ENCODE results near the gene SFT2D2. TPM values are rescaled to one million over a fixed set of nuclear protein-coding genes. Genes with fewer than 3 reads are reported as not detected.

SFT2D2 gene
- total RNA-seq, 1 experiment from 2014 or later: 59.3 TPM

DNA sequence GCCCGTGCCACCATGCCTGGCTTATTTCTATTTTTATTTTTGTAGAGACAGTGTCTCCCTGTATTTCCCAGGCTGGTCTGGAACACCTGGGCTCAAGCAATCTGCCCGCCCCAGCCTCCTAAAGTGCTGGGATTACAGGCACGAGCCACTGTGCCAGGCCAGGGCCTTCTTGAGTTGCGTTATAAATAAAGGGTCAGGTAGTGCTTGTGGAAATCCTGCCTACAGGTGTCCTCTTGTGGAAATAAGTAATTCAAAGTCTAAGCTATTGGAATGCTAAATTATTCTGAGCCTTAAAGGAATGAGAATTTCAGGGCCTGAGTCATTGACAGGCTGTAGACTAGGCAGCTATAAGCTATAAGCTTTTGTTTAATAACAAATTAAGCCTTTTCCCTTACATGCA is 8.1 kb upstream of the SFT2D2 start:
- H3K4me1 Mint-ChIP-seq (ENCODE audit: low read depth, unreplicated experiment): no peaks in the 10 kb centered on the region
- no peaks in the 10 kb centered on the region for H3K9me3 ChIP-seq
- ChIA-PET POLR2A (no interaction called here), CTCF (no interaction called here)
- H3K9me3 Mint-ChIP-seq (ENCODE audit: unreplicated experiment): peaks cover 25% of the 10 kb centered on the region
- no peaks in the 10 kb centered on the region for H3K36me3 ChIP-seq (ENCODE audit: control insufficient read depth, insufficient read depth, low read length)
- TF ChIP-seq, protein P1, sequence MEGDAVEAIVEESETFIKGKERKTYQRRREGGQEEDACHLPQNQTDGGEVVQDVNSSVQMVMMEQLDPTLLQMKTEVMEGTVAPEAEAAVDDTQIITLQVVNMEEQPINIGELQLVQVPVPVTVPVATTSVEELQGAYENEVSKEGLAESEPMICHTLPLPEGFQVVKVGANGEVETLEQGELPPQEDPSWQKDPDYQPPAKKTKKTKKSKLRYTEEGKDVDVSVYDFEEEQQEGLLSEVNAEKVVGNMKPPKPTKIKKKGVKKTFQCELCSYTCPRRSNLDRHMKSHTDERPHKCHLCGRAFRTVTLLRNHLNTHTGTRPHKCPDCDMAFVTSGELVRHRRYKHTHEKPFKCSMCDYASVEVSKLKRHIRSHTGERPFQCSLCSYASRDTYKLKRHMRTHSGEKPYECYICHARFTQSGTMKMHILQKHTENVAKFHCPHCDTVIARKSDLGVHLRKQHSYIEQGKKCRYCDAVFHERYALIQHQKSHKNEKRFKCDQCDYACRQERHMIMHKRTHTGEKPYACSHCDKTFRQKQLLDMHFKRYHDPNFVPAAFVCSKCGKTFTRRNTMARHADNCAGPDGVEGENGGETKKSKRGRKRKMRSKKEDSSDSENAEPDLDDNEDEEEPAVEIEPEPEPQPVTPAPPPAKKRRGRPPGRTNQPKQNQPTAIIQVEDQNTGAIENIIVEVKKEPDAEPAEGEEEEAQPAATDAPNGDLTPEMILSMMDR (IDR thresholded peaks at IDR 0.05; ENCODE audit: insufficient read depth in 1 of 2, low read depth in 1 of 2, low read length in 1 of 2, severe bottlenecking in 1 of 2, unreplicated experiment in 1 of 2): no peak
- BruUV-seq (replicated peaks): no TSS peak
- no peaks in the 10 kb centered on the region for H3K4me1 ChIP-seq
- H3K27me3 Mint-ChIP-seq (ENCODE audit: insufficient read depth, unreplicated experiment): no peaks in the 10 kb centered on the region
- H3K27ac Mint-ChIP-seq (ENCODE audit: unreplicated experiment): no peak overlapping the region
- no peak overlapping the region for H3K4me3 ChIP-seq (ENCODE audit: low read depth, low read length)
- no peaks in the 10 kb centered on the region for H3K27me3 ChIP-seq (replicated peaks; ENCODE audit: control insufficient read depth, insufficient read depth, low read length)
- H3K4me3 Mint-ChIP-seq (ENCODE audit: unreplicated experiment): no peak overlapping the region
- no peaks in the 10 kb centered on the region for H3K36me3 Mint-ChIP-seq (ENCODE audit: insufficient read depth, unreplicated experiment)
- intact Hi-C loops (cut with micrococcal nuclease; ENCODE audit: unreplicated experiment): no loop called here
- DNase-seq: no peak

DNA sequence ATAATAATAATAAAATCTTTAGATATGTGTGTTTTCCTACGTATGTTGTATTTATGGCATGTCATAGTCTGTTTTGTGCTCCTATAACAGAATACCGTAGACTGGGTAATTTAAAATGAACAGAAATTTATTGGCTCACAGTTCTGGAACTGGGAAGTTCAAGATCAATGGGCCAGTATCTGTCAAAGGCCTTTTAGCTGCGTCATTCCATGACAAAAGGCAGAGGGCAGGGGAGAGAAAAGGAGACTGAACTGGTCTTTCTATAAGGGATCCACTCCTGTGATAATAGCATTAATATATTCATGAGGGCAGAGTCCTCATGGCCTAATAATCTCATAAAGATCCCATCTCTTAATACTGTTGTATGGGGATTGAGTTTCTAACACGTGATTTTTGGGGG is 7.1 kb upstream of the SFT2D2 start:
- intact Hi-C loops (cut with micrococcal nuclease; ENCODE audit: unreplicated experiment): no loop called here
- H3K27ac Mint-ChIP-seq (ENCODE audit: unreplicated experiment): no peak overlapping the region
- H3K27me3 Mint-ChIP-seq (ENCODE audit: insufficient read depth, unreplicated experiment): no peaks in the 10 kb centered on the region
- DNase-seq: no peak
- TF ChIP-seq, protein P1 (IDR thresholded peaks at IDR 0.05; ENCODE audit: insufficient read depth in 1 of 2, low read depth in 1 of 2, low read length in 1 of 2, severe bottlenecking in 1 of 2, unreplicated experiment in 1 of 2): no peak
- H3K9me3 Mint-ChIP-seq (ENCODE audit: unreplicated experiment): peaks cover 25% of the 10 kb centered on the region
- POLR2A ChIA-PET: no interaction called here
- Histone ChIP-seq H3K4me3 (ENCODE audit: low read depth, low read length) (no peak overlapping the region), H3K4me1 (no peaks in the 10 kb centered on the region), H3K36me3 (ENCODE audit: control insufficient read depth, insufficient read depth, low read length) (no peaks in the 10 kb centered on the region), H3K9me3 (no peaks in the 10 kb centered on the region), H3K27me3 (replicated peaks; ENCODE audit: control insufficient read depth, insufficient read depth, low read length) (no peaks in the 10 kb centered on the region)
- H3K4me1 Mint-ChIP-seq (ENCODE audit: low read depth, unreplicated experiment): no peaks in the 10 kb centered on the region
- CTCF ChIA-PET: no interaction called here
- no TSS peak for BruUV-seq (replicated peaks)
- H3K36me3 Mint-ChIP-seq (ENCODE audit: insufficient read depth, unreplicated experiment): no peaks in the 10 kb centered on the region
- H3K4me3 Mint-ChIP-seq (ENCODE audit: unreplicated experiment): no peak overlapping the region

DNA sequence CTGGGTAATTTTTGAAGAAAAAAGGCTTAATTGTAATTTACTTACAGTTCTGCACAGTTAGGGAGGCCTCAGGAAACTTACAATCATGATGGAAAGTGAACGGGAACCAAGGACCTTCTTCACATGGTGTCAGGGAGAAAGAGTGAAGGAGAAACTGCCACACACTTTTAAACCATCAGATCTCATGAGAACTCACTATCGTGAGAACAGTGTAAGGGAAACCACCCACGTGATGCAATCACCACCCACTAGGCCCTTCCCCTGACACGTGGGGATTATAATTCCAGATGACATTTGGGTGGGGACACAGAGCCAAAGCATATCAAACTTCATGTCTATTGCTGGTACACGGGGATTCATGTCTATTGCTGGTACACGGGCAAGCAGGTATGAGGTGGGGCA is 5.3 kb upstream of the SFT2D2 start:
- no peak for DNase-seq
- ChIA-PET POLR2A (no interaction called here), CTCF (no interaction called here)
- Histone ChIP-seq H3K4me1 (peaks cover 5% of the 10 kb centered on the region; the same call in 1 of the 2 replicates), H3K4me3 (ENCODE audit: low read depth, low read length) (no peak overlapping the region), H3K36me3 (ENCODE audit: control insufficient read depth, insufficient read depth, low read length) (no peaks in the 10 kb centered on the region), H3K9me3 (no peaks in the 10 kb centered on the region), H3K27me3 (replicated peaks; ENCODE audit: control insufficient read depth, insufficient read depth, low read length) (no peaks in the 10 kb centered on the region)
- Mint-ChIP-seq H3K27me3 (ENCODE audit: insufficient read depth, unreplicated experiment) (no peaks in the 10 kb centered on the region), H3K36me3 (ENCODE audit: insufficient read depth, unreplicated experiment) (no peaks in the 10 kb centered on the region), H3K9me3 (ENCODE audit: unreplicated experiment) (peaks cover 16% of the 10 kb centered on the region), H3K27ac (ENCODE audit: unreplicated experiment) (no peak overlapping the region), H3K4me1 (ENCODE audit: low read depth, unreplicated experiment) (no peaks in the 10 kb centered on the region), H3K4me3 (ENCODE audit: unreplicated experiment) (no peak overlapping the region)
- TF ChIP-seq, protein P1 (IDR thresholded peaks at IDR 0.05; ENCODE audit: insufficient read depth in 1 of 2, low read depth in 1 of 2, low read length in 1 of 2, severe bottlenecking in 1 of 2, unreplicated experiment in 1 of 2): no peak
- no TSS peak for BruUV-seq (replicated peaks)
- intact Hi-C loops (cut with micrococcal nuclease; ENCODE audit: unreplicated experiment): no loop called here

Measured in Caco-2 (cell line).